ENCODE measurements around the gene C16orf74. TPM values are rescaled to one million over a fixed set of nuclear protein-coding genes. Genes with fewer than 3 reads are reported as not detected.

Gene C16orf74
- total RNA-seq, 1 donor from 2014 or later, result 3.1 TPM

GRCh38 chr16:85696781-85697180 lies 54.1 kb downstream of the C16orf74 start:
- no peak for DNase-seq (ENCODE audit: low spot score)

- DNase-seq (ENCODE audit: low spot score), result no peak
Observed at GRCh38 chr16:85695196-85696128, 55.4 kb downstream of the C16orf74 start.

- DNase-seq (ENCODE audit: low spot score), result no peak
Observed at GRCh38 chr16:85690469-85691064, 60.3 kb downstream of the C16orf74 start.

GRCh38 chr16:85689950-85690320 lies 61.0 kb downstream of the C16orf74 start:
- DNase-seq (ENCODE audit: low spot score), result no peak

GRCh38 chr16:85689285-85689949 lies 61.5 kb downstream of the C16orf74 start:
- no peak for DNase-seq (ENCODE audit: low spot score)

- DNase-seq (ENCODE audit: low spot score), result peak; percentile 95
Observed at GRCh38 chr16:85688586-85689284, 62.2 kb downstream of the C16orf74 start, which contains the start of gene GINS2. Gene GINS2, minus strand, starts transcription at chr16:85688954. Its CDS starts 56 bp downstream, at chr16:85688898.

GRCh38 chr16:85687651-85688471 lies 63.0 kb downstream of the C16orf74 start:
- DNase-seq (ENCODE audit: low spot score), result no peak

- DNase-seq (ENCODE audit: low spot score), result no peak
Observed at GRCh38 chr16:85686912-85687591, 63.8 kb downstream of the C16orf74 start.

GRCh38 chr16:85685251-85685650 lies 65.6 kb downstream of the C16orf74 start:
- DNase-seq (ENCODE audit: low spot score), result no peak

- no peak for DNase-seq (ENCODE audit: low spot score)
Observed at GRCh38 chr16:85683363-85683762, 67.5 kb downstream of the C16orf74 start.

- no peak for DNase-seq (ENCODE audit: low spot score)
Observed at GRCh38 chr16:85682516-85682915, 68.4 kb downstream of the C16orf74 start.

GRCh38 chr16:85681255-85681654 lies 69.6 kb downstream of the C16orf74 start:
- DNase-seq (ENCODE audit: low spot score), result no peak

- DNase-seq (ENCODE audit: low spot score), result no peak
Observed at GRCh38 chr16:85680352-85680944, 70.4 kb downstream of the C16orf74 start.

GRCh38 chr16:85679870-85680269 lies 71.0 kb downstream of the C16orf74 start:
- DNase-seq (ENCODE audit: low spot score), result no peak

- no peak for DNase-seq (ENCODE audit: low spot score)
Observed at GRCh38 chr16:85678821-85679220, 72.1 kb downstream of the C16orf74 start.

GRCh38 chr16:85678016-85678415 lies 72.9 kb downstream of the C16orf74 start:
- no peak for DNase-seq (ENCODE audit: low spot score)

GRCh38 chr16:85677383-85677967 lies 73.4 kb downstream of the C16orf74 start:
- no peak for DNase-seq (ENCODE audit: low spot score)

- DNase-seq (ENCODE audit: low spot score), result no peak
Observed at GRCh38 chr16:85676466-85676865, 74.4 kb downstream of the C16orf74 start.

GRCh38 chr16:85675251-85675874 lies 75.5 kb downstream of the C16orf74 start:
- no peak for DNase-seq (ENCODE audit: low spot score)

All from mesenteric fat pad (tissue), 1 donor.